ENCODE results near the gene PLCH1. TPM values are rescaled to one million over a fixed set of nuclear protein-coding genes. Genes with fewer than 3 reads are reported as not detected.

The PLCH1 gene
- total and polyA plus RNA-seq, 12 donors: under 0.01 to 0.28 (median 0.10) TPM; not detected in 2

GRCh38 chr3:155744010-155744625 is 753 bp downstream of the PLCH1 start:
- intact Hi-C loops (cut with DNase I): no loop called here
- Histone ChIP-seq H3K4me1 (replicated peaks in 1 of 2) (peaks cover 0 to 12% of the 10 kb centered on the region in 2 donors), H3K4me3 (peak overlapping the region in 3 of 4 donors; percentile 45 to 81 (median 59)), H3K36me3 (replicated peaks in 1 of 2) (no peaks in the 10 kb centered on the region), H3K9me3 (replicated peaks in 1 of 3) (no peaks in the 10 kb centered on the region), H3K27me3 (peaks cover 18% of the 10 kb centered on the region), H3K27ac (no peak overlapping the region)
- no peak for TF ChIP-seq CTCF (IDR thresholded peaks at IDR 0.05)
- no peak for TF ChIP-seq POLR2A (IDR thresholded peaks at IDR 0.05)
- WGBS, 4 donors: 0 to 1% (median 0%) methylated on average over 18 to 48 of the region's 48 CpGs
- DNase-seq: peak; percentile 20 to 63 (median 48)

- H3K27ac ChIP-seq: no peak overlapping the region
- no peak for DNase-seq
- no peak for TF ChIP-seq CTCF (IDR thresholded peaks at IDR 0.05)
- TF ChIP-seq POLR2A (IDR thresholded peaks at IDR 0.05): no peak
- no peaks in the 10 kb centered on the region for H3K9me3 ChIP-seq (replicated peaks in 1 of 3)
- peaks cover 18% of the 10 kb centered on the region for H3K27me3 ChIP-seq
- no peaks in the 10 kb centered on the region for H3K36me3 ChIP-seq (replicated peaks in 1 of 2)
- H3K4me3 ChIP-seq: peak overlapping the region in 2 of 4 donors; percentile 59 to 81
- H3K4me1 ChIP-seq (replicated peaks in 1 of 2): peaks cover 0 to 12% of the 10 kb centered on the region in 2 donors
- 10 to 17% (median 14%) methylated on average over 8 of the region's 8 CpGs for WGBS, 4 donors
- intact Hi-C loops (cut with DNase I): no loop called here
Observed at GRCh38 chr3:155743606-155744005, 1.3 kb downstream of the PLCH1 start.

GRCh38 chr3:155742349-155742965 is 2.4 kb downstream of the PLCH1 start:
- H3K4me3 ChIP-seq: no peak overlapping the region
- H3K9me3 ChIP-seq (replicated peaks in 1 of 3): no peaks in the 10 kb centered on the region
- H3K27ac ChIP-seq: no peak overlapping the region
- DNase-seq: no peak
- 79 to 86% (median 83%) methylated on average over 5 of the region's 5 CpGs for WGBS, 4 donors
- intact Hi-C loops (cut with DNase I): no loop called here
- no peaks in the 10 kb centered on the region for H3K36me3 ChIP-seq (replicated peaks in 1 of 2)
- TF ChIP-seq POLR2A (IDR thresholded peaks at IDR 0.05): no peak
- no peak for TF ChIP-seq CTCF (IDR thresholded peaks at IDR 0.05)
- peaks cover 0 to 12% of the 10 kb centered on the region in 2 donors for H3K4me1 ChIP-seq (replicated peaks in 1 of 2)
- peaks cover 18% of the 10 kb centered on the region for H3K27me3 ChIP-seq

GRCh38 chr3:155741603-155742002 is 3.3 kb downstream of the PLCH1 start:
- Histone ChIP-seq H3K9me3 (replicated peaks in 1 of 3) (no peaks in the 10 kb centered on the region), H3K36me3 (replicated peaks in 1 of 2) (no peaks in the 10 kb centered on the region), H3K4me3 (no peak overlapping the region), H3K4me1 (replicated peaks in 1 of 2) (peaks cover 0 to 12% of the 10 kb centered on the region in 2 donors), H3K27ac (no peak overlapping the region), H3K27me3 (peaks cover 18% of the 10 kb centered on the region)
- DNase-seq: no peak
- TF ChIP-seq CTCF (IDR thresholded peaks at IDR 0.05) (no peak), POLR2A (IDR thresholded peaks at IDR 0.05) (no peak)
- intact Hi-C loops (cut with DNase I): no loop called here

All from adrenal gland (tissue), 12 donors.